Trophoblast cell (in vitro differentiated cells and primary cell): Measurements from ENCODE around the gene TRAT1.
"Not testable (repeated sequence)": the region's sequence is repeated elsewhere in the genome, so short reads cannot be mapped to it uniquely, and the experiment has no call there.

Source experiments
- DNase-seq, 2 donors: peaks; one replicate each; pipeline ENCODE4 v3.0.0-alpha.2; 2016
- H2AFZ ChIP-seq: 2 replicates; pipeline ENCODE4 v1.6.1; 2013; ENCODE audit warnings: low read length, moderate library complexity, mild to moderate bottlenecking; ENCODE audit not compliant: insufficient read depth, poor library complexity
- H2AK5ac ChIP-seq: 2 replicates; pipeline ENCODE4 v1.6.1; 2013; ENCODE audit warnings: mild to moderate bottlenecking, low read length
- H2BK120ac ChIP-seq: 2 replicates; pipeline ENCODE4 v1.6.1; 2013; ENCODE audit warnings: low read length, mild to moderate bottlenecking, moderate library complexity; ENCODE audit not compliant: insufficient read depth, poor library complexity
- H2BK12ac ChIP-seq: 2 replicates; pipeline ENCODE4 v1.6.1; 2013; ENCODE audit warnings: mild to moderate bottlenecking, low read length, moderate library complexity
- H2BK5ac ChIP-seq: 2 replicates; pipeline ENCODE4 v1.6.1; 2013; ENCODE audit warnings: low read length, low read depth, moderate library complexity, mild to moderate bottlenecking; ENCODE audit not compliant: poor library complexity
- H3K14ac ChIP-seq: 2 replicates; pipeline ENCODE4 v1.6.1; 2013; ENCODE audit warnings: mild to moderate bottlenecking, low read length
- H3K18ac ChIP-seq: 2 replicates; pipeline ENCODE4 v1.6.1; 2013; ENCODE audit warnings: mild to moderate bottlenecking, low read length
- H3K23ac ChIP-seq: 2 replicates; pipeline ENCODE4 v1.6.1; 2013; ENCODE audit warnings: low read length
- H3K27ac ChIP-seq: 2 replicates; pipeline ENCODE4 v1.5.1; 2013; ENCODE audit warnings: low read depth, mild to moderate bottlenecking, inconsistent platforms, low read length, moderate library complexity
- H3K27me3 ChIP-seq: 2 replicates; pipeline ENCODE4 v1.6.1; 2013; ENCODE audit warnings: inconsistent platforms, mild to moderate bottlenecking, low read length, moderate library complexity; ENCODE audit not compliant: insufficient read depth
- H3K36me3 ChIP-seq, 2 experiments: 1 replicate in 1 of 2; 2 replicates in 1 of 2; pipeline ENCODE4 v1.6.1; 2013; ENCODE audit warnings: low read length in 2 of 2, mild to moderate bottlenecking in 2 of 2, moderate library complexity in 1 of 2; ENCODE audit not compliant: insufficient read depth in 2 of 2, control insufficient read depth in 1 of 2
- H3K4ac ChIP-seq: 2 replicates; pipeline ENCODE4 v1.6.1; 2013; ENCODE audit warnings: low read depth, mild to moderate bottlenecking, low read length, moderate library complexity
- H3K4me1 ChIP-seq, 2 experiments: 1 replicate in 1 of 2; 2 replicates in 1 of 2; pipeline ENCODE4 v1.6.1; 2013; ENCODE audit warnings: low read length in 2 of 2, mild to moderate bottlenecking in 2 of 2, moderate library complexity in 1 of 2; ENCODE audit not compliant: insufficient read depth in 2 of 2, control insufficient read depth in 1 of 2
- H3K4me2 ChIP-seq: 2 replicates; pipeline ENCODE4 v1.6.1; 2013; ENCODE audit warnings: inconsistent platforms, mild to moderate bottlenecking, low read length, moderate library complexity
- H3K4me3 ChIP-seq: 2 replicates; pipeline ENCODE4 v1.5.1; 2013; ENCODE audit warnings: mild to moderate bottlenecking, low read depth, low read length, inconsistent platforms
- H3K79me1 ChIP-seq: one replicate; pipeline ENCODE4 v1.6.1; 2013; ENCODE audit warnings: low read length
- H3K79me2 ChIP-seq: 2 replicates; pipeline ENCODE4 v1.6.1; 2013; ENCODE audit warnings: low read length, mild to moderate bottlenecking; ENCODE audit not compliant: control insufficient read depth, insufficient read depth, poor library complexity
- H3K9ac ChIP-seq: 2 replicates; pipeline ENCODE4 v1.6.1; 2013; ENCODE audit warnings: mild to moderate bottlenecking, low read length
- H3K9me3 ChIP-seq: 2 replicates; pipeline ENCODE4 v1.6.1; 2013; ENCODE audit warnings: low read depth, mild to moderate bottlenecking, control low read depth, inconsistent platforms, low read length; ENCODE audit not compliant: insufficient read depth
- H4K12ac ChIP-seq: 2 replicates; pipeline ENCODE4 v1.6.1; 2013; ENCODE audit warnings: low read depth, mild to moderate bottlenecking, low read length, moderate library complexity
- H4K8ac ChIP-seq: 2 replicates; pipeline ENCODE4 v1.6.1; 2013; ENCODE audit warnings: low read depth, mild to moderate bottlenecking, low read length, moderate library complexity
- H4K91ac ChIP-seq: one replicate; pipeline ENCODE4 v1.6.1; 2013; ENCODE audit warnings: low read depth, mild to moderate bottlenecking, low read length, moderate library complexity
- WGBS: extraction: QIAGEN DNeasy Blood & Tissue Kit; methylation state at CpG from one replicate; pipeline ENCODE4 v1.1.7; 2013; ENCODE audit warnings: missing lambda C conversion rate; ENCODE audit not compliant: insufficient read length, insufficient coverage; ENCODE audit errors: extremely low coverage; 5-methylcytosine and 5-hydroxymethylcytosine counted together

The TRAT1 gene

DNA sequence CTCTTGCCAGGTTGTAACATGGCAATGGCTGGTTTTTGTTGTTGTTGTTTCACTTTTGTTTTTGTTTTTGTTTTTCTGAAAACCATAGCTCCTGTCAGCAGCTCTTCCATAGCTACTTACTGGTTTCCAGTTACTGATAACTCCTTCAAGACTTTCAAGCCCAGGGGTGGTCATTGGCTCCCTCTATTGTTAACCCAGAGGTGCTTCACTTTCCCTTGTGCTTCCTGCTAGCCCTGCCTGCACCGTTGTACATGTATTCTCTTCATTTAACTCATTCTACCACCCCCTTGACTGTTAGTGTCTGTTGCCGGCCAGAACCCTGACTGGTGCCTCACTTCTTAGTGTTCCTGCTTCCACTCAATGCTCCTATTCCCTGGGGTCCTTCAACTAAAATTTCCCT lies 4.2 kb upstream of the TRAT1 start:
- Histone ChIP-seq H2BK5ac (no peak overlapping the region), H3K36me3 (no peaks in the 10 kb centered on the region)
- no CpG with 5 or more reads among the region's 2 CpGs for WGBS

DNA sequence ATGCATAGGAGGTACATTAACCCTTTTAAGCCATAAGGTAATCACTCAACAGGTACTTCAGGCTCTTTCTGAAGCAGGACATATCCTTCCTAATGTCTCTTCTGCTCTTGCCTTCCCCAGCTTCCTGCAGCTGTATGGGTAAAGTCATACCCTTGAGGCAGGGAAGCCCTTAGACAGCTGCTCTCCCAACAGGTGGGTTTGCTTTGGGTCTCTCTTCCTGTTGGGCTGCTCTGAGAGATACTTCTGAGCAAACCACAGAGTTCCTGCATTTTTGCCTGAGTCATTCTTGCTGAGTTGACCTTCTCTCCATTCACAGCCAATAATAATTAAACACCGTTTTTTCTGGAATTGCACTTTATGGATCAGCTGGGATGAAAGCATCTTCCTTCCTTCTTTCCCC lies 2.0 kb upstream of the TRAT1 start:
- Histone ChIP-seq H3K36me3 (no peaks in the 10 kb centered on the region), H3K79me1 (no peaks in the 10 kb centered on the region), H3K9ac (no peak overlapping the region), H2BK120ac (no peak overlapping the region), H3K4ac (no peak overlapping the region), H3K14ac (no peak overlapping the region), H3K4me3 (no peak overlapping the region), H3K4me2 (no peak overlapping the region), H3K27me3 (no peaks in the 10 kb centered on the region), H4K8ac (no peak overlapping the region), H3K9me3 (no peaks in the 10 kb centered on the region), H2BK5ac (no peak overlapping the region), H3K23ac (no peak overlapping the region), H4K91ac (no peak overlapping the region), H3K79me2 (no peaks in the 10 kb centered on the region), H3K4me1 (no peaks in the 10 kb centered on the region), H4K12ac (no peak overlapping the region), H2AK5ac (no peak overlapping the region), H2AFZ (no peak overlapping the region), H2BK12ac (no peak overlapping the region), H3K27ac (no peak overlapping the region), H3K18ac (no peak overlapping the region)
- no CpG with 5 or more reads among the region's 1 CpG for WGBS
- no peak for DNase-seq

More for the DNA sequence above, 4.2 kb upstream of the TRAT1 start:
- H2BK12ac ChIP-seq = no peak overlapping the region
- no peak overlapping the region for H2AK5ac ChIP-seq
- H3K4me1 ChIP-seq = no peaks in the 10 kb centered on the region
- no peaks in the 10 kb centered on the region for H3K79me2 ChIP-seq
- H4K8ac ChIP-seq = no peak overlapping the region
- no peak overlapping the region for H3K4me2 ChIP-seq
- no peak overlapping the region for H3K14ac ChIP-seq
- H3K27me3 ChIP-seq = no peaks in the 10 kb centered on the region
- H3K4me3 ChIP-seq = no peak overlapping the region
- no peak overlapping the region for H2AFZ ChIP-seq
- H3K23ac ChIP-seq = no peak overlapping the region
- H3K9me3 ChIP-seq = no peaks in the 10 kb centered on the region
- no peak overlapping the region for H3K18ac ChIP-seq
- no peak overlapping the region for H3K4ac ChIP-seq
- H3K27ac ChIP-seq = no peak overlapping the region
- no peaks in the 10 kb centered on the region for H3K79me1 ChIP-seq
- H4K91ac ChIP-seq = no peak overlapping the region
- no peak overlapping the region for H3K9ac ChIP-seq
- H2BK120ac ChIP-seq = no peak overlapping the region
- H4K12ac ChIP-seq = no peak overlapping the region
- peak in 1 of 2 donors; percentile 9 for DNase-seq

DNA sequence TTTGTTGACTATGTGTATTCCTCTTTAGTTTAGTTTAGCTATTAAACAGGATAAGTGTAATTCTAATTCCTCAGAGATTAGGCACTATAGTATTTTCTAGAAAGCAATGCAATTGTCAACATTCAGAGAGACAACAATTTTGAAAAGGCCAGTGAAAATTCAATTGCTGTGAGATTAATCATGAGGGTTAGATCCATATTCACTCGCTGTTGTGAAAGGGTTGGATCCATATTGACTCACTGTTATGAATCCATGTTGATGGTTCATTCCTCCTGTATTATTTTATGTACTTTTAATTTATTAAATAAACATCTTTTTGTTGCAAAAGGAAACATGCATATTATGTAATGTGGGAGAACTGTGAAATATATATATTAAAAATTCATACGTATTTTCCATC lies 641 bp downstream of the TRAT1 start:
- Histone ChIP-seq H2AK5ac (no peak overlapping the region), H3K9ac (no peak overlapping the region), H3K27me3 (no peaks in the 10 kb centered on the region), H4K8ac (no peak overlapping the region), H2BK120ac (no peak overlapping the region), H3K4me2 (no peak overlapping the region), H4K12ac (no peak overlapping the region), H3K27ac (no peak overlapping the region), H3K36me3 (no peaks in the 10 kb centered on the region), H4K91ac (no peak overlapping the region), H3K79me1 (no peaks in the 10 kb centered on the region), H3K18ac (no peak overlapping the region), H3K4me3 (no peak overlapping the region), H3K23ac (no peak overlapping the region), H2BK12ac (no peak overlapping the region), H3K9me3 (no peaks in the 10 kb centered on the region), H2AFZ (no peak overlapping the region), H2BK5ac (no peak overlapping the region), H3K79me2 (no peaks in the 10 kb centered on the region), H3K4ac (no peak overlapping the region), H3K14ac (no peak overlapping the region), H3K4me1 (no peaks in the 10 kb centered on the region)
- no CpG with 5 or more reads among the region's 2 CpGs for whole genome bisulfite sequencing
- no peak for DNase-seq

DNA sequence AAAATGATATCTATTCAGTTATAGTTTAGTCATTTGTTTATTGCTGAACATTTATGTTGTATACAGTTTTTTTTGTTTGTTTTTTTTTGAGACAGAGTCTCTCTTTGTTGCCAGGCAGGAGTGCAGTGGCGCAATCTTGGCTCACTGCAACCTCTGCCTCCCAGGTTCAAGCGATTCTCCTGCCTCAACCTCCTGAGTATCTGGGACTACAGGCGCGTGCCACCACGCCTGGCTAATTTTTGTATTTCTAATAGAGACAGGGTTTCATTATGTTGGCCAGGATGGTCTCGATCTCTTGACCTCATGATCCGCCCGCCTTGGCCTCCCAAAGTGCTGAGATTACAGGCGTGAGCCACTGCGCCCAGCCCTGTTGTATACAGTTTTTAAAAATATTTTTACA lies 1.2 kb downstream of the TRAT1 start:
- H3K27me3 ChIP-seq, DNase-seq, H4K8ac ChIP-seq, H2BK12ac ChIP-seq, H2AFZ ChIP-seq, H2BK5ac ChIP-seq, H3K23ac ChIP-seq, H4K91ac ChIP-seq, H3K4me1 ChIP-seq, H3K4me2 ChIP-seq, H3K79me1 ChIP-seq, H3K9ac ChIP-seq, H3K36me3 ChIP-seq, H2BK120ac ChIP-seq, H4K12ac ChIP-seq, H3K27ac ChIP-seq, H3K79me2 ChIP-seq, H3K4me3 ChIP-seq, H3K18ac ChIP-seq, H2AK5ac ChIP-seq, H3K4ac ChIP-seq, H3K14ac ChIP-seq, H3K9me3 ChIP-seq: not testable (repeated sequence)
- no CpG with 5 or more reads among the region's 10 CpGs for WGBS
